ACC112 (cell line): ENCODE measurements around the gene CCDC3.

ENCODE experiments used
- H2AFZ ChIP-seq: fragments of 200-600 bp; sonication (generic); one replicate; pipeline ENCODE4 v1.6.0; 2017; ENCODE audit warnings: antibody characterized with exemption, low read length; ENCODE audit not compliant: unreplicated experiment
- H3K27ac ChIP-seq: fragments of 200-600 bp; sonication (generic); 2 replicates; pipeline ENCODE4 v1.5.1; 2014; ENCODE audit warnings: low read depth, mild to moderate bottlenecking, antibody characterized with exemption, low read length, moderate library complexity
- H3K27me3 ChIP-seq: fragments of 200-600 bp; sonication (generic); 2 replicates; pipeline ENCODE4 v1.6.1; 2014; ENCODE audit warnings: mild to moderate bottlenecking, antibody characterized with exemption, low read length, moderate library complexity, mixed read lengths; ENCODE audit not compliant: insufficient read depth
- H3K36me3 ChIP-seq: fragments of 200-600 bp; sonication (generic); 2 replicates; pipeline ENCODE4 v1.6.1; 2016; ENCODE audit warnings: mild to moderate bottlenecking, antibody characterized with exemption, low read length, moderate library complexity, mixed read lengths; ENCODE audit not compliant: insufficient read depth
- H3K4me1 ChIP-seq: fragments of 200-600 bp; sonication (generic); one replicate; pipeline ENCODE4 v1.6.1; 2016; ENCODE audit warnings: low read length, mixed read lengths; ENCODE audit not compliant: insufficient read depth, unreplicated experiment, control insufficient read depth
- H3K4me3 ChIP-seq: fragments of 200-600 bp; sonication (generic); 2 replicates; pipeline ENCODE4 v1.5.1; 2014; ENCODE audit warnings: mild to moderate bottlenecking, low read depth, low read length
- H3K79me2 ChIP-seq: fragments of 200-600 bp; sonication (generic); one replicate; pipeline ENCODE4 v1.6.0; 2016; ENCODE audit warnings: low read length; ENCODE audit not compliant: control insufficient read depth, unreplicated experiment, insufficient read depth

CCDC3 gene

DNA sequence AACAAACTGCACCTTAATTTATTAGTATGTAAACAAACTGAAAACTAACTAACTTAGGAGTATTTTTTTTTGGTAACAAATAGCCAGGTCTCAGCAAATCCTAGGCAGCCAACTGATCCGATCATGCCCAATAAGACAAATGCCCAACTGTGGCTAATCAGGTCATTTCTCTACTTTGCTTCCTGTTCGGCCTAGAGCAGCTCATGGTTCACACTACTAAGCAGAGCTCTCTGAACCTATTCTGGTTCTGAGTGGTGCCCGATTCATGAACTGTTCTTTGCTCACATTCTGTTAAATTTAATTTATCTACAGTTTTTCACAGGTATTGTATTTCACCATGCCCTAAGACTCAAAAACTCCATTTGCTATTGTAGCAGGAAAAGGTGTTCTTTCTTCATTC lies 55.1 kb downstream of the CCDC3 start:
- no peak overlapping the region for H3K27ac ChIP-seq
- peaks cover 6% of the 10 kb centered on the region for H3K4me1 ChIP-seq
- H3K79me2 ChIP-seq = no peaks in the 10 kb centered on the region
- no peaks in the 10 kb centered on the region for H3K36me3 ChIP-seq
- H2AFZ ChIP-seq = no peak overlapping the region
- no peaks in the 10 kb centered on the region for H3K27me3 ChIP-seq
- H3K4me3 ChIP-seq = no peak overlapping the region

- Histone ChIP-seq H2AFZ (no peak overlapping the region), H3K79me2 (no peaks in the 10 kb centered on the region), H3K27ac (no peak overlapping the region)
Measured at GRCh38 chr10:12945690-12946359, 55.7 kb downstream of the CCDC3 start.

GRCh38 chr10:12944931-12945330 lies 56.6 kb downstream of the CCDC3 start:
- no peak overlapping the region for H2AFZ ChIP-seq
- no peaks in the 10 kb centered on the region for H3K27me3 ChIP-seq
- no peak overlapping the region for H3K4me3 ChIP-seq
- no peak overlapping the region for H3K27ac ChIP-seq
- H3K79me2 ChIP-seq = no peaks in the 10 kb centered on the region
- H3K36me3 ChIP-seq = no peaks in the 10 kb centered on the region
- peaks cover 6% of the 10 kb centered on the region for H3K4me1 ChIP-seq

More at GRCh38 chr10:12945690-12946359, 55.7 kb downstream of the CCDC3 start:
- Histone ChIP-seq H3K27me3 (no peaks in the 10 kb centered on the region), H3K36me3 (no peaks in the 10 kb centered on the region), H3K4me3 (no peak overlapping the region), H3K4me1 (peaks cover 6% of the 10 kb centered on the region)

- Histone ChIP-seq H3K4me3 (no peak overlapping the region), H3K27me3 (no peaks in the 10 kb centered on the region), H3K36me3 (no peaks in the 10 kb centered on the region), H3K79me2 (no peaks in the 10 kb centered on the region), H2AFZ (no peak overlapping the region), H3K4me1 (peaks cover 6% of the 10 kb centered on the region), H3K27ac (no peak overlapping the region)
Measured at GRCh38 chr10:12943425-12943824, 58.1 kb downstream of the CCDC3 start.

GRCh38 chr10:12941966-12942365 lies 59.5 kb downstream of the CCDC3 start:
- Histone ChIP-seq H3K27ac (no peak overlapping the region), H3K4me3 (0 out of 2 replicates have a peak overlapping the region, but pooled peaks have one; percentile 42), H3K79me2 (no peaks in the 10 kb centered on the region), H3K36me3 (no peaks in the 10 kb centered on the region), H3K4me1 (peaks cover 14% of the 10 kb centered on the region), H2AFZ (no peak overlapping the region), H3K27me3 (no peaks in the 10 kb centered on the region)

DNA sequence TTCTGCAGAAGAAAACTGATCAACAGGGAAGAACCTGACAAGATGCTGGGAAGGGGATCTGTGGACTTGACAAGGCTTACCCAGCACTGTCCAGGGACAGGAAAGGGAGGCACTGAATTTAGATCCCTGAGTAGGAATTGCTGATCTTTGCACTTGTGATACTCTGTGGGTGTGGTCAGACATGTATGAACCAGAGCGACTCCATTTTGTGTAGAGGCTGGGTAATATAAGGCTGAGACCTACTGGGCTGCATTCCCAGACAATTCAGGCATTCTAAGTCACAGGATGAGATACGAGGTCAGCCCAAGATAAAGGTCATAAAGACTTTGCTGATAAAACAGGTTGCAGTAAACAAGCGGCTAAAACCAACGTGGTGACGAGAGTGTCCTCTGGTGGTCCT lies 60.7 kb downstream of the CCDC3 start:
- H3K36me3 ChIP-seq = no peaks in the 10 kb centered on the region
- H3K27me3 ChIP-seq = no peaks in the 10 kb centered on the region
- H3K4me1 ChIP-seq = peaks cover 14% of the 10 kb centered on the region
- H3K4me3 ChIP-seq = no peak overlapping the region
- no peak overlapping the region for H2AFZ ChIP-seq
- H3K79me2 ChIP-seq = no peaks in the 10 kb centered on the region
- H3K27ac ChIP-seq = no peak overlapping the region

DNA sequence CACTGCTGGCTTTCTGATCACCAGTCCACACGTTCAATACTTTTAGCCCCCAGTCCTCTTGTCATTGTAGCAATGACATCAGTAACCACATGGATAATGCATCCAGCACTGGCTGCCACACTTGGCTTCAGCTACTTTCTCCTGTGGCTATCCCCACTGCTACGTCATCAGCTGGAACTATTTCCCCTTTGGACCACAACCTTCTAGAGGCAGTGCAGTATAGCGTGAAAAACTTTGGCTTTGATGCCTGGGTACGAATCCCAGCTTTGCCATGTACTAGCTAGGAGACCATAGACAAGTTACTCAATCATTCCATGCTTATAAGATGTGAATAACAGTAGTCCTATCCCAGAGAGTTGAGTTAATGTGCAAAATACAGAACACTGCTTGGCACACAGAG lies 63.2 kb downstream of the CCDC3 start:
- Histone ChIP-seq H3K27ac (no peak overlapping the region), H2AFZ (no peak overlapping the region), H3K4me1 (peaks cover 17% of the 10 kb centered on the region), H3K27me3 (no peaks in the 10 kb centered on the region), H3K79me2 (no peaks in the 10 kb centered on the region), H3K36me3 (no peaks in the 10 kb centered on the region), H3K4me3 (no peak overlapping the region)

DNA sequence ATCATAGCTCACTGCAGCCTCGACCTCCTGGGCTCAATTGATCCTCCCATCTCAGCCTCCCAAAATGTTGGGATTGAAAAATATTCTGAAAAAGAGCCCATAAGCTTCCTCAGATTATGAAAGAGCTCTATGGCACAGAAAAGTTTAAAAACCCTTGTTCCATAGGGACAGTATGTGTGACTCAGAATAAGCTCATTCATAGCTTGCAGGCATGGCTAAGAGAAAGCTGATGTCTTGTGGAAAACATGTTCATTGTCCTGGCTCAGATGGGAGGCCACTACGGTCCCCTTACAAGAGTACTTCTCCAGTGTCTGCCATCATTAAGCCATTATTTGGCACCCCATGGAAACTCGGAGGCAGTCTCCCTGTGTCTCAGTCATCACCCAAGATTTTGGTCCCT lies 64.0 kb downstream of the CCDC3 start:
- H2AFZ ChIP-seq = no peak overlapping the region
- H3K27me3 ChIP-seq = 0 out of 2 replicates have a peak, but pooled peaks cover 3% of the 10 kb centered on the region
- H3K79me2 ChIP-seq = no peaks in the 10 kb centered on the region
- H3K27ac ChIP-seq = no peak overlapping the region
- H3K4me1 ChIP-seq = peaks cover 17% of the 10 kb centered on the region
- H3K4me3 ChIP-seq = no peak overlapping the region
- H3K36me3 ChIP-seq = no peaks in the 10 kb centered on the region

- Histone ChIP-seq H3K36me3 (no peaks in the 10 kb centered on the region), H3K4me1 (peaks cover 11% of the 10 kb centered on the region), H3K27me3 (0 out of 2 replicates have a peak, but pooled peaks cover 6% of the 10 kb centered on the region), H3K79me2 (no peaks in the 10 kb centered on the region), H2AFZ (no peak overlapping the region), H3K4me3 (no peak overlapping the region), H3K27ac (no peak overlapping the region)
Measured at GRCh38 chr10:12934777-12935176, 66.7 kb downstream of the CCDC3 start.

DNA sequence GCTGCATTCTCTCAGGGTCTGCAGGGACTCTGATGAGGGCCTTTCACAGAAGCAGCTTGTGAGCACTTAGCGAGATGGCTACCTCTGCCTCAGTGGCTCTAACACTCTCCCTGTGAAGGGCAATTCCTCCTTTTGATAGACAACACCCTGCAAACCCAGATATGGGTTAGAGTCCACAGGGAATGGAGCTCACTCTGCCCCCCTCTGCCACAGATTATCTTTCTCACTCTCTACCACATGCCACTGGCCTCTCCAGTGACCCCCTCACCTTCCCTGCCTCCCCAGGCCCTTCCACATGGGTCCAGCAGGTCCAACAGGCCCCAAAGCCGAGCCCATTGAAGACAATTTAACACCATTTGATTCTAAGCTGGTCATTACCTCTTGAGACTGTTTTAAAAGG lies 72.1 kb downstream of the CCDC3 start:
- Histone ChIP-seq H3K27me3 (peaks cover 9% of the 10 kb centered on the region; the same call in 1 of the 2 replicates), H3K27ac (no peak overlapping the region), H3K4me1 (peaks cover under 1% of the 10 kb centered on the region), H3K36me3 (no peaks in the 10 kb centered on the region), H3K4me3 (no peak overlapping the region), H2AFZ (no peak overlapping the region), H3K79me2 (no peaks in the 10 kb centered on the region)

DNA sequence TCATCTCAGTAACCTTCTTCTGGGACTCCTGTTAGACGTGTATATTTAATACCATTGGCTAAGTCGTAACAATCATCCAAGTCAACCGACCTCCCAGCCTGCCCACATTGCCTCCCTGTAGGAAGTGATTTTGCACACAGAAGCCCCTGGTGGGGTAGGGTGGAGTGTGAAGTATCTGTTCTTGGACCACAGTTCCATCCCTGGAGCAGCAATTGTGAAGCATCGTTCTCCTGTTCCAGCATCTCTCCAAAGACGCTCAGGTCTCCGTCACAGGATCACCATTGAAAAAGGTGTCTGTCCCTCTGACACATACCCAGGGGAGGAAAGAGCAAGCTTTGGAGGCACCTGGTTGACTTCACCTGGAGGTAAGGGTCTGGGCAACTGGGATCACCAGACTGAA lies 72.9 kb downstream of the CCDC3 start:
- Histone ChIP-seq H3K4me1 (no peaks in the 10 kb centered on the region), H3K79me2 (no peaks in the 10 kb centered on the region), H3K36me3 (no peaks in the 10 kb centered on the region), H3K4me3 (no peak overlapping the region), H3K27ac (no peak overlapping the region), H3K27me3 (peaks cover 9% of the 10 kb centered on the region; the same call in 1 of the 2 replicates), H2AFZ (no peak overlapping the region)
